Upper lobe of right lung (tissue), 1 donor: ENCODE measurements around the gene UMOD. TPM values are rescaled to one million over a fixed set of nuclear protein-coding genes. Genes with fewer than 3 reads are reported as not detected.
"Not testable (repeated sequence)": the region's sequence is repeated elsewhere in the genome, so short reads cannot be mapped to it uniquely, and the experiment has no call there.

ENCODE experiments used
- ATAC-seq: fragments of 200-7000 bp; cut with Tn5 transposase; one replicate; pipeline ENCODE4 v1.9.1; 2020; ENCODE audit warnings: mild to moderate bottlenecking, moderate library complexity
- DNase-seq: peaks from one replicate; pipeline ENCODE4 v3.0.0-alpha.2; 2020
- H3K27ac ChIP-seq: fragments of 200-600 bp; one replicate; pipeline ENCODE4 v1.8.0; 2022
- H3K27me3 ChIP-seq: fragments of 200-600 bp; one replicate; pipeline ENCODE4 v1.8.0; 2022; ENCODE audit warnings: mild to moderate bottlenecking
- H3K36me3 ChIP-seq: fragments of 200-600 bp; one replicate; pipeline ENCODE4 v1.8.0; 2022
- H3K4me1 ChIP-seq: fragments of 200-600 bp; one replicate; pipeline ENCODE4 v1.8.0; 2022
- H3K4me3 ChIP-seq: fragments of 200-600 bp; one replicate; pipeline ENCODE4 v1.8.0; 2022; ENCODE audit warnings: mild to moderate bottlenecking
- H3K9me3 ChIP-seq: fragments of 200-600 bp; one replicate; pipeline ENCODE4 v1.8.0; 2022
- CTCF ChIP-seq: fragments of 200-600 bp; IDR thresholded peaks from one replicate; pipeline ENCODE4 v1.8.0; 2022; ENCODE audit warnings: antibody characterized with exemption
- intact Hi-C: fragments of 100-400 bp; cut with DNase I; formaldehyde crosslinking; loops from one replicate; pipeline ENCODE4 v1.11.0; 2022
- total RNA-seq: library from RNA; stranded (reverse); fragmentation: NEBNext Ultra II Directional; extraction: Animal tissue kit (Norgen Biotek cat#: 25700); gene quantifications from one replicate; pipeline ENCODE4 v1.2.1, GENCODE V29; 2021
- donor health status: DM: no; HTN: yes; CAD: no; lungs with severe emphysema.

Gene UMOD
- total RNA-seq, 1 donor from 2014 or later = not detected

DNA sequence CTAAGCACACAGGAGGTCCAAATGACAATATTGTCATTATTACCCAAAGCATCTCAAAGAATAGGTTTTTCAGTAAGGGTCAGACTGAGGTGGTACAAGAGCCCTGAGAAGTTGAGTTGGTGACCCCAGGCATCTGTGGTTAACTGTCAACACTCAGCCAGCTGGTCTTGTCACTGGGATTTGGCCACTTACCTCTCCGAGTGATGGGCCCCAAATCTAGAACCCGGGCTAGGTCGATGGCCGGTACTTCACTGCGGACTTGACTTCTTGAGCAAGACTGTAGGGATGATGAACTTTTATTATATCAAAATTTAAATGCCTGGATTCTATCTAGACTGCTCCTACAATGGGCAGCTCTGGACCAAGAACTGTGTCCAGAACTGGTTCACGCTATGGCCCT, 36.8 kb downstream of the UMOD start:
- H3K36me3 ChIP-seq = no peaks in the 10 kb centered on the region
- intact Hi-C loops = no loop called here
- no peak for TF ChIP-seq CTCF
- H3K27ac ChIP-seq = no peak overlapping the region
- no peak overlapping the region for H3K4me3 ChIP-seq
- no peaks in the 10 kb centered on the region for H3K27me3 ChIP-seq
- no peak for ATAC-seq
- no peaks in the 10 kb centered on the region for H3K4me1 ChIP-seq
- H3K9me3 ChIP-seq = no peaks in the 10 kb centered on the region
- no peak for DNase-seq

- ATAC-seq (no peak), DNase-seq (no peak)
- H3K36me3 ChIP-seq = no peaks in the 10 kb centered on the region
- no peaks in the 10 kb centered on the region for H3K9me3 ChIP-seq
- H3K4me3 ChIP-seq = no peak overlapping the region
- intact Hi-C loops = no loop called here
- no peak for TF ChIP-seq CTCF
- H3K4me1 ChIP-seq = no peaks in the 10 kb centered on the region
- no peak overlapping the region for H3K27ac ChIP-seq
- no peaks in the 10 kb centered on the region for H3K27me3 ChIP-seq
Measured at GRCh38 chr16:20314575-20314974, 37.9 kb downstream of the UMOD start.

DNA sequence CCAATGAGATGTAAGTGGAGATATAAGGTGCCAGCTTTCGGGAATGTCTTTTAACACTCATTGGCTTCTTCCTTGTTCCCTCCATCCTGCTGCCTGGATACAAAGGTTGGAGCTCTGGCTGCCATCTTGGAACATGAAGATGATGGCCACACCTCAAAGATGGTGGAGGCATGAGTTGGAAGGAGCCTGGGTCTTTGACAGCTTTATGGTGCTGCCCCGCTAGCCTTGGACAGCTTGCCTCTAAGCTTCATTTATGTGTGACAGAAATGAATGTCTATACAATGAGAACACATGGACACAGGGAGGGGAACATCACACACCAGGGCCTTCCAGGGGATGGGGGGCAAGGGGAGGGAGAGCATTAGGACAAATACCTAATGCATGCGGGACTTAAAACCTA, 38.8 kb downstream of the UMOD start:
- H3K4me3 ChIP-seq = no peak overlapping the region
- H3K27ac ChIP-seq = no peak overlapping the region
- H3K27me3 ChIP-seq = no peaks in the 10 kb centered on the region
- TF ChIP-seq CTCF = no peak
- DNase-seq (no peak), ATAC-seq (no peak)
- H3K36me3 ChIP-seq = no peaks in the 10 kb centered on the region
- intact Hi-C loops = no loop called here
- H3K4me1 ChIP-seq = no peaks in the 10 kb centered on the region
- H3K9me3 ChIP-seq = no peaks in the 10 kb centered on the region

DNA sequence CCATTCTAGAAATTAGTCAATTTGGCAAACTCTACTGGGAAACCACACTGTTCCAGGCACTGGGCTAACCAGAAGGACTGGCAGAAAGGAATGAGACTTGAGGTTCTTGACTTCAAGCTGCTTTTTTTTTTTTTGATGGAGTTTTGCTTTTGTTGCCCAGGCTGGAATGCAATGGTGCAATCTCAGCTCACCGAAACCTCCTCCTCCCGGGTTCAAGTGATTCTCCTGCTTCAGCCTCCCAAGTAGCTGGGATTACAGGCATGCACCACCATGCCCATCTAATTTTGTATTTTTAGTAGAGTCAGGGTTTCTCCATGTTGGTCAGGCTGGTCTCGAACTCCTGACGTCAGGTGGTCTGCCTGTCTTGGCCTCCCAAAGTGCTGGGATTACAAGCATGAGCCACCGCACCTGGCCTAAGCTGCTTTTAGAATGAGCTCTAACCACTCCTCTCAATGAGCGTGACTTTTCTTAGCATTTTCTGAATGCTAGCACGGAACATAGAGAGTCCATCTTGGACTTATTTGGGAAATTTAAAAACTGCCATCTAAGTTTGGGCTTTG, 39.9 kb downstream of the UMOD start:
- DNase-seq, H3K9me3 ChIP-seq, ATAC-seq, H3K4me1 ChIP-seq, H3K27me3 ChIP-seq, H3K27ac ChIP-seq, H3K36me3 ChIP-seq, H3K4me3 ChIP-seq, intact Hi-C loops: not testable (repeated sequence)

GRCh38 chr16:20311548-20311947, 41.0 kb downstream of the UMOD start:
- intact Hi-C loops = no loop called here
- H3K36me3 ChIP-seq = no peaks in the 10 kb centered on the region
- DNase-seq (no peak), ATAC-seq (no peak)
- no peak for TF ChIP-seq CTCF
- H3K4me1 ChIP-seq = no peaks in the 10 kb centered on the region
- H3K27ac ChIP-seq = no peak overlapping the region
- H3K9me3 ChIP-seq = no peaks in the 10 kb centered on the region
- H3K4me3 ChIP-seq = no peak overlapping the region
- H3K27me3 ChIP-seq = no peaks in the 10 kb centered on the region

DNA sequence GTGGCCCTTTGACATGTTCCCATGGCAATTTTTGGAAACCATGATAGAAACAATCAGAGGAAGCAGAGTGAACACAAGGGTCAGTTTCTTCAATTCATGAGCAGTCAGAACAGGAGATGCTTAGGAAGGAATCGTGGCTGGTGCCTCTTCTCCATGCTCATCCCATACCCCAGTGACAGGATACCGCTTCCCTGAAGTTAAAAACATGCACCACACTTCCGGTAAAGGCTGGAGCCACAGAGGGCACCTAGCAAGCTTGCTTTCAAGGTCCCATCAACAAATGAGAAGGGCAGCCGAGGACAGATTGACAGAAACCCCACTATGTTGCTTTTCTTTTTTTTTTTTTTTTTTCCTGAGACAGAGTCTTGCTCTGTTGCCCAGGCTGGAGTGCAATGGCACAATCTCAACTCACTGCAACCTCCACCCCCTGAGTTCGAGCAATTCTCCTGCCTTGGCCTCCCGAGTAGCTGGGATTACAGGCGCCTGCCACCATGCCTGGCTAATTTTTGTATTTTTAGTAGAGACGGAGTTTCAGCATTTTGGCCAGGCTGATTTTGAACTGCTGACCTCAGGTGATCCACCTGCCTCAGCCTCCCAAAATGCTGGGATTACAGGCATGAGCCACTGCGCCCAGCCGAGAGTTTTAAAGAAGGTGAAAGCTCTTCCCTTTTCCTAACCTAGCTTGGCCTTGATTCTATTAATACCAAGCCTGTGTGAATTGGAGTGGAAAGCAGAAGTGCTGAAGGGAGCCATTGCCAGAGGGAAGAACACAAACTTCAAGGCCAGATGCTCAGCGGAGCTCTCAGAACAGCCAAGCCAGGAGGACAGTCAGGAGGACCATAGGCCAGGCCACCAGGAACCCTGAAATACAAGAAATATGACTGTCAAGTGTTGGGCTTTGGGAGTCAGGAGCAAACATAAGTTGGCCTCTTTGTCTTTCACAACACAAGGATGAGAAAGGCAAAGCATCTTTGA, 41.8 kb downstream of the UMOD start:
- DNase-seq = no peak
- ATAC-seq = no peak
- H3K27me3 ChIP-seq = no peaks in the 10 kb centered on the region
- H3K27ac ChIP-seq = no peak overlapping the region
- no peaks in the 10 kb centered on the region for H3K4me1 ChIP-seq
- no peaks in the 10 kb centered on the region for H3K36me3 ChIP-seq
- no peaks in the 10 kb centered on the region for H3K9me3 ChIP-seq
- no peak for TF ChIP-seq CTCF
- intact Hi-C loops = no loop called here
- H3K4me3 ChIP-seq = no peak overlapping the region
